DMS79 (cell line): ENCODE data around the gene POU6F1.
A peak's percentile ranks its signal among the peaks of the same experiment; 100 is the strongest.
"Not testable (repeated sequence)": the region's sequence is repeated elsewhere in the genome, so short reads cannot be mapped to it uniquely, and the experiment has no call there.

Experiments
- DNase-seq: peaks from one replicate; lab custom pipeline; 2025; lab: John Stamatoyannopoulos, UW

The POU6F1 gene

GRCh38 chr12:51217968-51218606 is at the start of gene POU6F1:
TSS of gene POU6F1 (minus strand) at chr12:51218062. CDS start at chr12:51206836, 11,226 bp downstream.
- DNase-seq = no peak

- DNase-seq = no peak
These were observed 47.2 kb upstream of the POU6F1 start for GRCh38 chr12:51265024-51265423.

- no peak for DNase-seq
These were observed 46.4 kb upstream of the POU6F1 start for GRCh38 chr12:51264297-51264696.

- no peak for DNase-seq
These were observed 45.5 kb upstream of the POU6F1 start for GRCh38 chr12:51263341-51263740.

- DNase-seq = no peak
These were observed 44.9 kb upstream of the POU6F1 start for GRCh38 chr12:51262758-51263177.

- not testable (repeated sequence) for DNase-seq
These were observed 41.7 kb upstream of the POU6F1 start for GRCh38 chr12:51259600-51259999.

- DNase-seq = no peak
These were observed 36.7 kb upstream of the POU6F1 start for GRCh38 chr12:51254536-51254935.

- DNase-seq = no peak
These were observed 35.4 kb upstream of the POU6F1 start for GRCh38 chr12:51253276-51253675.

GRCh38 chr12:51247523-51248206 is 29.8 kb upstream of the POU6F1 start:
- no peak for DNase-seq

- DNase-seq = no peak
These were observed 28.5 kb upstream of the POU6F1 start for GRCh38 chr12:51246254-51246853.

GRCh38 chr12:51245476-51246253 is 27.8 kb upstream of the POU6F1 start:
- DNase-seq = no peak

- DNase-seq = no peak
These were observed 26.4 kb upstream of the POU6F1 start for GRCh38 chr12:51244269-51244668.

- no peak for DNase-seq
These were observed 25.0 kb upstream of the POU6F1 start for GRCh38 chr12:51242876-51243275.

GRCh38 chr12:51242120-51242519 is 24.3 kb upstream of the POU6F1 start:
- DNase-seq = no peak

- no peak for DNase-seq
These were observed 23.1 kb upstream of the POU6F1 start for GRCh38 chr12:51240971-51241370.

- peak; percentile 65 for DNase-seq
These were observed 20.9 kb upstream of the POU6F1 start, which contains the start of gene DAZAP2 for GRCh38 chr12:51238510-51239334. TSS of gene DAZAP2 (plus strand) at chr12:51238826. CDS start at chr12:51238908, 82 bp downstream.

- no peak for DNase-seq
These were observed 20.2 kb upstream of the POU6F1 start for GRCh38 chr12:51238037-51238509.

GRCh38 chr12:51234530-51234929 is 16.7 kb upstream of the POU6F1 start:
- no peak for DNase-seq

- DNase-seq = no peak
These were observed 14.8 kb upstream of the POU6F1 start for GRCh38 chr12:51232642-51233041.

- DNase-seq = no peak
These were observed 11.4 kb upstream of the POU6F1 start for GRCh38 chr12:51229116-51229809.

- no peak for DNase-seq
These were observed 10.1 kb upstream of the POU6F1 start for GRCh38 chr12:51227962-51228361.
